Cardiac muscle cell (in vitro differentiated cells and primary cell): ENCODE measurements around the gene RAI14. TPM values are rescaled to one million over a fixed set of nuclear protein-coding genes. Genes with fewer than 3 reads are reported as not detected.

ENCODE experiments used
- DNase-seq, 2 donors: peaks; one replicate each; pipeline versions ENCODE4 v3.0.0 to v3.0.0-alpha.2; 2010 to 2017; ENCODE audit warnings: low read depth in 1 of 2, low spot score in 1 of 2
- H3K27ac ChIP-seq: fragments of 200-600 bp; sonication (generic); 2 replicates; pipeline ENCODE4 v1.5.1; 2016
- H3K27me3 ChIP-seq: fragments of 200-600 bp; sonication (generic); 2 replicates; pipeline ENCODE4 v1.6.0; 2016; ENCODE audit warnings: control low read depth
- H3K36me3 ChIP-seq: fragments of 200-600 bp; sonication (generic); 2 replicates; pipeline ENCODE4 v1.5.1; 2016; ENCODE audit warnings: control low read depth
- H3K4me1 ChIP-seq: fragments of 200-600 bp; sonication (generic); 2 replicates; pipeline ENCODE4 v1.8.1; 2017; ENCODE audit warnings: low read depth, mild to moderate bottlenecking, mixed run types
- H3K4me3 ChIP-seq: fragments of 200-600 bp; sonication (generic); 2 replicates; pipeline ENCODE4 v1.5.1; 2016; ENCODE audit warnings: mild to moderate bottlenecking
- H3K9me3 ChIP-seq: fragments of 200-600 bp; sonication (generic); 2 replicates; pipeline ENCODE4 v1.5.1; 2017; ENCODE audit warnings: low read depth, mild to moderate bottlenecking, control low read depth
- polyA plus RNA-seq: library from polyadenylated mRNA; unstranded; fragments of >200 nt; fragmentation: Nextera tagmentation; extraction: Ambion mirVana; gene quantifications from 2 replicates; pipeline ENCODE4 v1.2.1, GENCODE V29; 2016
- total RNA-seq: library from RNA; depleted of rRNA; stranded (reverse); fragments of >200 nt; gene quantifications from 2 replicates; pipeline ENCODE4 v1.2.3, GENCODE V29; 2016
- TF ChIP-seq, protein P1 (sequence below): IDR thresholded peaks from 2 replicates; pipeline ENCODE4 v1.5.1; 2012; ENCODE audit warnings: low read depth, mild to moderate bottlenecking, low read length

Gene RAI14
- total and polyA plus RNA-seq, 2 experiments from 2014 or later = 9.6 to 11.6 TPM

DNA sequence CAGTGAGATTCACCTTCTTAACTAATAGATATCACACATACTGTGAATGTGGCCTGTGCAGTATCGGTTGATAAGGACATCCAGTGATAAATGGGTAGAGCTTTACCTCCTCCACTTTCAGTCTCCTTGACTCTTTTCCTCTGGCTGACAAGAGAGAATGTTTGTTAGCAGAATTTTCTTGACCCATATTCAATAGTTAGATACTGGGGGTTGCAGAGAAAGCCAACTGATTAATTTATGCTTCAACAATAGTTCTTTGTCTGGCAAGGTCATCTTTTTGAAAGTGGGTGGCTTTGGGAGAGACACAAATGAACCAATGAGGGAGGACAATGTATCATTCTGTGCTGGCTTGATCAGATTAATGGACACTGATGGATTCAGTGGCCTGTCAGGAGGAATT, 213.1 kb downstream of the RAI14 start:
- Histone ChIP-seq H3K27me3 (no peaks in the 10 kb centered on the region), H3K4me3 (no peak overlapping the region), H3K27ac (no peak overlapping the region), H3K4me1 (no peaks in the 10 kb centered on the region), H3K9me3 (no peaks in the 10 kb centered on the region), H3K36me3 (no peaks in the 10 kb centered on the region)
- no peak for DNase-seq
- TF ChIP-seq, protein P1, sequence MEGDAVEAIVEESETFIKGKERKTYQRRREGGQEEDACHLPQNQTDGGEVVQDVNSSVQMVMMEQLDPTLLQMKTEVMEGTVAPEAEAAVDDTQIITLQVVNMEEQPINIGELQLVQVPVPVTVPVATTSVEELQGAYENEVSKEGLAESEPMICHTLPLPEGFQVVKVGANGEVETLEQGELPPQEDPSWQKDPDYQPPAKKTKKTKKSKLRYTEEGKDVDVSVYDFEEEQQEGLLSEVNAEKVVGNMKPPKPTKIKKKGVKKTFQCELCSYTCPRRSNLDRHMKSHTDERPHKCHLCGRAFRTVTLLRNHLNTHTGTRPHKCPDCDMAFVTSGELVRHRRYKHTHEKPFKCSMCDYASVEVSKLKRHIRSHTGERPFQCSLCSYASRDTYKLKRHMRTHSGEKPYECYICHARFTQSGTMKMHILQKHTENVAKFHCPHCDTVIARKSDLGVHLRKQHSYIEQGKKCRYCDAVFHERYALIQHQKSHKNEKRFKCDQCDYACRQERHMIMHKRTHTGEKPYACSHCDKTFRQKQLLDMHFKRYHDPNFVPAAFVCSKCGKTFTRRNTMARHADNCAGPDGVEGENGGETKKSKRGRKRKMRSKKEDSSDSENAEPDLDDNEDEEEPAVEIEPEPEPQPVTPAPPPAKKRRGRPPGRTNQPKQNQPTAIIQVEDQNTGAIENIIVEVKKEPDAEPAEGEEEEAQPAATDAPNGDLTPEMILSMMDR = no peak

DNA sequence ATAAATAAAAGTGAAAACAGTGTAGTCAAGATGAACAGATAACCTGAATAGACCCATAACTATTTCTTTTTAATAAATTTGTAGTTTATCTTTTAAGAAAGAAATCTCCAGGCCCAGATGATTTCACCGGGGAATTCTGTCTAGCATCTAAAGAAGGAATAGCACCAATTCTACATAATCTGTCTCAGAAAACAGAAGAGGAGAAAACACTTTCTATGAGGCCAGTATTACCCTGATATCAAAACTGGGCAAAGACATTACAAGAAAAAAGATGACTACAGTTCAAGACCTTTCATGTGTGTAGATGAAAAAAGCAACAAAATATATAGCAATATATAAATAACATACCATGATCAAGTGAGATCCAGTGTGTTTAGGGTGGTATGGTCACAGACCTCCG, 214.3 kb downstream of the RAI14 start:
- DNase-seq = no peak
- Histone ChIP-seq H3K4me3 (no peak overlapping the region), H3K27ac (no peak overlapping the region), H3K36me3 (no peaks in the 10 kb centered on the region), H3K27me3 (no peaks in the 10 kb centered on the region), H3K9me3 (no peaks in the 10 kb centered on the region), H3K4me1 (no peaks in the 10 kb centered on the region)
- TF ChIP-seq, protein P1 = no peak

DNA sequence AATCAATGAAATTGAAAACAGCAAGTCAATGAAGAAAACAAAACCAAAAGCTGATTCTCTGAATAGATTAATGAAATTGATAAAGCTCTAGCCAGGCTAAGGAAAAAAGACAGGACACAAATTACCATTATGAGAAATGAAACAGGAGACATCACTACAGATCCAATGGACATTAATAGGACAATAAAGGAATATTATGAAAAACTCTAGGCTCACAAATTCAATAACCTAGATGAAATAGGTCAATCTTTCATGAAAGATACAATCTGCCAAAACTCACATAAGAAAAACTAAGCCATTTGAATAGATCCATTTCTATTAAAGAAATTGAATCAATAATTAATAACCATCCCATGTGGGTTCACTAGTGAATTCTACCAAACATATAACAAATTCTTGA, 220.1 kb downstream of the RAI14 start:
- DNase-seq = no peak
- H3K27me3 ChIP-seq = no peaks in the 10 kb centered on the region
- H3K27ac ChIP-seq = no peak overlapping the region
- no peaks in the 10 kb centered on the region for H3K4me1 ChIP-seq
- no peaks in the 10 kb centered on the region for H3K9me3 ChIP-seq
- no peaks in the 10 kb centered on the region for H3K36me3 ChIP-seq
- no peak overlapping the region for H3K4me3 ChIP-seq
- TF ChIP-seq, protein P1 = no peak

DNA sequence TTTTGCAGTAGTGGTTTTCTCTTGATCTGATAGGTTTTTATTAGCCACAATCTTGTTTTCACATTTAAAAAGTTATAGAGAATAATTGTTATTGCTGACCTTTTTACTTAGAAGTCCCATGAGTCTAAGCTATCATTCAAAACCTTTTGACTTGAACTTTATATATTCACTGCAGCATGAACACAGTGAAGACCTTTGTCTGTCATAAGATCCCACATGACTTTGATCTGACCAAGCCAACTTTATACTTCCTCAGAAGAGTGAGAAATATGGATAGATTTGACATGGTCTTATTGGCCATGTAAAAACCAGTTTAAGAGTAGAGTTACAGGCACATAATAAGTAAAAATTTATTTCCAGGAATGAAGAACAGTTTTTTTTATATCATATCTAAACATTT, 225.1 kb downstream of the RAI14 start:
- H3K4me3 ChIP-seq = no peak overlapping the region
- DNase-seq = no peak
- TF ChIP-seq, protein P1 = no peak
- no peaks in the 10 kb centered on the region for H3K9me3 ChIP-seq
- H3K27me3 ChIP-seq = no peaks in the 10 kb centered on the region
- no peaks in the 10 kb centered on the region for H3K36me3 ChIP-seq
- no peaks in the 10 kb centered on the region for H3K4me1 ChIP-seq
- no peak overlapping the region for H3K27ac ChIP-seq

Other genes with a start within 250 kb of the RAI14 start
- 0.98 and 1.6 TPM in 2 replicates for gene TTC23L, start 182.8 kb downstream of the RAI14 start, total RNA-seq
- gene TTC23L, start 182.8 kb downstream of the RAI14 start, polyA plus RNA-seq = 1.2 and 2.8 TPM in 2 replicates